ENCODE data around the gene TMEM168. TPM values are rescaled to one million over a fixed set of nuclear protein-coding genes. Genes with fewer than 3 reads are reported as not detected.

The TMEM168 gene
- total RNA-seq, 1 donor from 2014 or later = 24.9 TPM

GRCh38 chr7:112721366-112721765, 68.8 kb downstream of the TMEM168 start:
- H3K27me3 ChIP-seq (ENCODE audit: low read depth) = no peaks in the 10 kb centered on the region
- DNase-seq = no peak
- TF ChIP-seq CTCF (IDR thresholded peaks at IDR 0.05) = no peak
- intact Hi-C loops (cut with DNase I) = no loop called here
- no peak overlapping the region for H3K27ac ChIP-seq
- peaks cover 4% of the 10 kb centered on the region for H3K9me3 ChIP-seq
- no peak overlapping the region for H3K4me3 ChIP-seq
- no peak for ATAC-seq
- no peaks in the 10 kb centered on the region for H3K4me1 ChIP-seq
- no peaks in the 10 kb centered on the region for H3K36me3 ChIP-seq

GRCh38 chr7:112715525-112715924, 74.7 kb downstream of the TMEM168 start:
- intact Hi-C loops (cut with DNase I) = no loop called here
- Histone ChIP-seq H3K27ac (no peak overlapping the region), H3K27me3 (ENCODE audit: low read depth) (no peaks in the 10 kb centered on the region), H3K9me3 (peaks cover 6% of the 10 kb centered on the region), H3K36me3 (no peaks in the 10 kb centered on the region), H3K4me3 (no peak overlapping the region), H3K4me1 (no peaks in the 10 kb centered on the region)
- DNase-seq (no peak), ATAC-seq (no peak)
- TF ChIP-seq CTCF (IDR thresholded peaks at IDR 0.05) = no peak

GRCh38 chr7:112714917-112715316, 75.3 kb downstream of the TMEM168 start:
- Histone ChIP-seq H3K9me3 (peaks cover 6% of the 10 kb centered on the region), H3K4me1 (no peaks in the 10 kb centered on the region), H3K4me3 (no peak overlapping the region), H3K27ac (no peak overlapping the region), H3K27me3 (ENCODE audit: low read depth) (no peaks in the 10 kb centered on the region), H3K36me3 (no peaks in the 10 kb centered on the region)
- intact Hi-C loops (cut with DNase I) = no loop called here
- DNase-seq (no peak), ATAC-seq (no peak)
- TF ChIP-seq CTCF (IDR thresholded peaks at IDR 0.05) = no peak
